H9 (cell line): ENCODE data around the gene METTL1. TPM values are rescaled to one million over a fixed set of nuclear protein-coding genes. Genes with fewer than 3 reads are reported as not detected.

Source experiments
- DNase-seq: peaks from one replicate; pipeline ENCODE4 v3.0.0-alpha.2; 2017
- H2AFZ ChIP-seq: one replicate; pipeline ENCODE4 v1.6.1; 2013; ENCODE audit warnings: mild to moderate bottlenecking, low read length, control low read depth, moderate library complexity
- H2AK5ac ChIP-seq: 2 replicates; pipeline ENCODE4 v1.6.1; 2013; ENCODE audit warnings: low read length, control low read depth, mixed read lengths; ENCODE audit not compliant: insufficient read length
- H2BK120ac ChIP-seq: one replicate; pipeline ENCODE4 v1.6.1; 2013; ENCODE audit warnings: low read depth, mild to moderate bottlenecking, low read length, control low read depth, inconsistent platforms; ENCODE audit not compliant: poor library complexity, severe bottlenecking
- H2BK12ac ChIP-seq: 2 replicates; pipeline ENCODE4 v1.6.1; 2013; ENCODE audit warnings: low read length, control low read depth, mixed read lengths, low read depth; ENCODE audit not compliant: insufficient read length
- H2BK15ac ChIP-seq: 2 replicates; pipeline ENCODE4 v1.6.1; 2013; ENCODE audit warnings: low read depth, low read length, control low read depth
- H2BK20ac ChIP-seq: one replicate; pipeline ENCODE4 v1.6.1; 2013; ENCODE audit warnings: low read depth, mild to moderate bottlenecking, low read length, control low read depth, inconsistent platforms; ENCODE audit not compliant: poor library complexity, severe bottlenecking
- H2BK5ac ChIP-seq: 2 replicates; pipeline ENCODE4 v1.6.1; 2013; ENCODE audit warnings: low read length, control low read depth, mixed read lengths; ENCODE audit not compliant: insufficient read length
- H3K14ac ChIP-seq: 2 replicates; pipeline ENCODE4 v1.6.1; 2013; ENCODE audit warnings: low read length, control low read depth; ENCODE audit not compliant: insufficient read depth
- H3K18ac ChIP-seq: 2 replicates; pipeline ENCODE4 v1.6.1; 2013; ENCODE audit warnings: low read depth, mild to moderate bottlenecking, mixed read lengths, low read length, control low read depth; ENCODE audit not compliant: insufficient read length
- H3K23ac ChIP-seq: 2 replicates; pipeline ENCODE4 v1.6.1; 2013; ENCODE audit warnings: low read length, control low read depth, mixed read lengths, low read depth; ENCODE audit not compliant: insufficient read length
- H3K23me2 ChIP-seq: 2 replicates; pipeline ENCODE4 v1.6.1; 2013; ENCODE audit warnings: low read depth, mild to moderate bottlenecking, mixed read lengths, low read length, control low read depth; ENCODE audit not compliant: insufficient read length, poor library complexity, severe bottlenecking
- H3K27ac ChIP-seq: 2 replicates; pipeline ENCODE4 v1.5.1; 2013; ENCODE audit warnings: low read length, control low read depth, mixed read lengths, low read depth; ENCODE audit not compliant: insufficient read length
- H3K27me3 ChIP-seq: 2 replicates; pipeline ENCODE4 v1.6.1; 2013; ENCODE audit warnings: low read length, control low read depth, inconsistent platforms; ENCODE audit not compliant: insufficient read depth
- H3K4ac ChIP-seq: 2 replicates; pipeline ENCODE4 v1.6.1; 2013; ENCODE audit warnings: low read depth, mild to moderate bottlenecking, control low read depth, inconsistent platforms, low read length, moderate library complexity
- H3K4me1 ChIP-seq: 2 replicates; pipeline ENCODE4 v1.6.1; 2013; ENCODE audit warnings: low read length, control low read depth, inconsistent platforms; ENCODE audit not compliant: insufficient read depth
- H3K4me2 ChIP-seq: 2 replicates; pipeline ENCODE4 v1.6.1; 2013; ENCODE audit warnings: low read length, control low read depth, mixed read lengths; ENCODE audit not compliant: insufficient read length, insufficient read depth
- H3K56ac ChIP-seq: 2 replicates; pipeline ENCODE4 v1.6.1; 2013; ENCODE audit warnings: low read depth, mild to moderate bottlenecking, mixed read lengths, low read length, control low read depth; ENCODE audit not compliant: insufficient read length
- H3K79me1 ChIP-seq: 2 replicates; pipeline ENCODE4 v1.6.1; 2013; ENCODE audit warnings: low read depth, mild to moderate bottlenecking, moderate library complexity, low read length, control low read depth, inconsistent platforms; ENCODE audit not compliant: insufficient read depth, poor library complexity, severe bottlenecking
- H3K79me2 ChIP-seq: 2 replicates; pipeline ENCODE4 v1.6.1; 2013; ENCODE audit warnings: low read length, control low read depth, inconsistent platforms; ENCODE audit not compliant: insufficient read depth
- H3K9ac ChIP-seq: 2 replicates; pipeline ENCODE4 v1.6.1; 2013; ENCODE audit warnings: low read length, control low read depth, mixed read lengths; ENCODE audit not compliant: insufficient read length; ENCODE audit errors: extremely low read depth
- H3K9me3 ChIP-seq: one replicate; pipeline ENCODE4 v1.6.1; 2013; ENCODE audit warnings: low read depth, low read length, inconsistent platforms; ENCODE audit not compliant: control insufficient read depth
- H3T11ph ChIP-seq: one replicate; pipeline ENCODE4 v1.6.1; 2013; ENCODE audit warnings: mild to moderate bottlenecking, low read length, control low read depth, inconsistent platforms
- H4K20me1 ChIP-seq: one replicate; pipeline ENCODE4 v1.6.1; 2013; ENCODE audit not compliant: control insufficient read depth, insufficient read length, insufficient read depth
- H4K5ac ChIP-seq: 2 replicates; pipeline ENCODE4 v1.6.1; 2013; ENCODE audit warnings: low read depth, mild to moderate bottlenecking, mixed read lengths, low read length, control low read depth; ENCODE audit not compliant: insufficient read length
- H4K8ac ChIP-seq: replicated peaks from 2 replicates; pipeline ENCODE4 v1.6.1; 2013; ENCODE audit warnings: low read length, control low read depth, mixed read lengths, low read depth; ENCODE audit not compliant: insufficient read length
- H4K91ac ChIP-seq: 2 replicates; pipeline ENCODE4 v1.6.1; 2013; ENCODE audit warnings: low read depth, mild to moderate bottlenecking, moderate library complexity, mixed read lengths, low read length, control low read depth; ENCODE audit not compliant: insufficient read length
- H3K27ac Mint-ChIP-seq, 3 experiments: 2 replicates in 2 of 3; 3 replicates in 1 of 3; pipeline ENCODE4 v1.8.0; 2020 to 2021; ENCODE audit warnings: mixed read lengths in 3 of 3, mild to moderate bottlenecking in 1 of 3, moderate library complexity in 1 of 3
- H3K27me3 Mint-ChIP-seq: 2 replicates; pipeline ENCODE4 v1.8.0; 2021; ENCODE audit warnings: low read depth, mild to moderate bottlenecking, moderate library complexity, mixed read lengths
- H3K36me3 Mint-ChIP-seq, 3 experiments: 2 replicates in 2 of 3; 3 replicates in 1 of 3; pipeline ENCODE4 v1.8.0; 2020 to 2021; ENCODE audit warnings: low read depth in 3 of 3, mixed read lengths in 3 of 3; ENCODE audit not compliant: insufficient read depth in 1 of 3
- H3K4me1 Mint-ChIP-seq, 2 experiments: 2 replicates each; pipeline ENCODE4 v1.8.0; 2020; ENCODE audit warnings: mixed read lengths in 2 of 2
- H3K4me3 Mint-ChIP-seq, 2 experiments: 2 replicates in 1 of 2; 3 replicates in 1 of 2; pipeline ENCODE4 v1.8.0; 2020 to 2021; ENCODE audit warnings: mild to moderate bottlenecking in 2 of 2, mixed read lengths in 2 of 2, moderate library complexity in 1 of 2
- H3K9me3 Mint-ChIP-seq, 2 experiments: 2 replicates in 1 of 2; 3 replicates in 1 of 2; pipeline ENCODE4 v1.8.0; 2020; ENCODE audit warnings: mild to moderate bottlenecking in 2 of 2, mixed read lengths in 2 of 2, moderate library complexity in 1 of 2
- WGBS: extraction: QIAGEN DNeasy Blood & Tissue Kit; methylation state at CpG from one replicate; pipeline ENCODE4 v1.1.7; 2013; ENCODE audit warnings: missing lambda C conversion rate, low lambda C conversion rate, mixed read lengths; ENCODE audit not compliant: insufficient read length; ENCODE audit errors: extremely low coverage; 5-methylcytosine and 5-hydroxymethylcytosine counted together
- total RNA-seq: library from RNA; stranded (reverse); gene quantifications from 2 replicates; pipeline ENCODE4 v1.2.1, GENCODE V29; 2021
- TF ChIP-seq, protein P1 (sequence below): fragments of 200-600 bp; sonication (generic); conservative IDR thresholded peaks from 3 replicates; pipeline ENCODE4 v1.8.0; 2021; ENCODE audit warnings: antibody characterized with exemption, mild to moderate bottlenecking

Gene METTL1
- total RNA-seq, 1 experiment from 2014 or later: 58.4 TPM

DNA sequence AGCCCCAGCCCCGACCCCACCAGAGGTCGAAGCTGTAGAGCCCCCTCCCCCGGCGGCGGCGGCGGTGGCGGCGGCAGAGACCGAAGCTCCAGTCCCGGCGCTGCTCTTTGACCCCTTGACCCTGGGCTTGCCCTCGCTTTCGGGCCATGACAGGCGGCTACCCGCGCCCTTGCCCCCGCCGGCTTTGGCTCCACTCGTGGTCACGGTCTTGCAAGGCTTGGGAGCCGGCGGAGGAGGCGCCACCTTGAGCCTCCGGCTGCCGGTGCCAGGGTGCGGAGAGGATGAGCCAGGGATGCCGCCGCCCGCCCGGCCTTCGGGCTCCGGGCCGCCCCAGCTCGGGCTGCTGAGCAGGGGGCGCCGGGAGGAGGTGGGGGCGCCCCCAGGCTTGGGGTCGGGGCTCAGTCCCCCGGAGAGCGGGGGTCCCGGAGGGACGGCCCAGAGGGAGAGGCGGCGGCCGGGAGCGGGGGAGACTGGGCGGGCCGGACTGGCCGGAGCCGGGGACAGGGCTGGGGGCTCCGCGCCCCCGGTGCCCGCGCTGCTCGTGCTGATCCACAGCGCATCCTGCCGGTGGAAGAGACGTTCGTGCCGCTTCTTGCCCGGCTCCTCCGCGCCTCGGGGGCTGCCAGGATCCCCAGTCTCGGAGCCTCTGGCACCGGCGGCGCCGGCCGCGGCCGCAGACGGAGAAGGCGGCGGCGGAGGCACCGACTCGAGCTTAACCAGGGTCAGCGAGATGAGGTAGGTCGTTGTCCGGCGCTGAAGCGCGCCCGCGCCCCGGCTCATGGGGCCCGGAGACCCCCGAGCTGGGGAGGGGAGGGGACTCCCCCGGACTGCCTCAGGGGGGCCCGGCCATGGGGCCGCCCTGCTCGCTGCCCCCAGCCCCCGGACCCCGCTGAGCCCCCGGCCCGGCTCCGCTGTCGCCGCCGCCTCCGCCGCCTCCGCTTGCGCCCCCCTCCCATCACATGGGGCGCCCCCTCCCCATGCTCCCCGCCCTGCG, 34.1 kb downstream of the METTL1 start:
- Histone ChIP-seq H2BK15ac (no peak overlapping the region), H3K4ac (no peak overlapping the region), H3K79me2 (no peaks in the 10 kb centered on the region), H2BK20ac (no peak overlapping the region), H2BK12ac (no peak overlapping the region), H3K56ac (no peak overlapping the region), H3K4me2 (peak overlapping the region; percentile 49), H3K23me2 (peaks cover 16% of the 10 kb centered on the region), H3K79me1 (no peaks in the 10 kb centered on the region), H3K18ac (no peak overlapping the region), H2BK120ac (no peak overlapping the region), H3K14ac (no peak overlapping the region), H3K23ac (no peak overlapping the region), H3K9me3 (no peaks in the 10 kb centered on the region), H2BK5ac (no peak overlapping the region), H2AK5ac (no peak overlapping the region), H4K5ac (no peak overlapping the region), H2AFZ (no peak overlapping the region), H4K8ac (no peak overlapping the region), H3K27ac (no peak overlapping the region), H3K9ac (no peak overlapping the region), H3T11ph (no peak overlapping the region), H3K4me1 (peaks cover 2% of the 10 kb centered on the region; the same call in 1 of the 2 replicates), H4K91ac (no peak overlapping the region), H3K27me3 (peaks cover 60% of the 10 kb centered on the region), H4K20me1 (peaks cover 2% of the 10 kb centered on the region)
- TF ChIP-seq, protein P1, sequence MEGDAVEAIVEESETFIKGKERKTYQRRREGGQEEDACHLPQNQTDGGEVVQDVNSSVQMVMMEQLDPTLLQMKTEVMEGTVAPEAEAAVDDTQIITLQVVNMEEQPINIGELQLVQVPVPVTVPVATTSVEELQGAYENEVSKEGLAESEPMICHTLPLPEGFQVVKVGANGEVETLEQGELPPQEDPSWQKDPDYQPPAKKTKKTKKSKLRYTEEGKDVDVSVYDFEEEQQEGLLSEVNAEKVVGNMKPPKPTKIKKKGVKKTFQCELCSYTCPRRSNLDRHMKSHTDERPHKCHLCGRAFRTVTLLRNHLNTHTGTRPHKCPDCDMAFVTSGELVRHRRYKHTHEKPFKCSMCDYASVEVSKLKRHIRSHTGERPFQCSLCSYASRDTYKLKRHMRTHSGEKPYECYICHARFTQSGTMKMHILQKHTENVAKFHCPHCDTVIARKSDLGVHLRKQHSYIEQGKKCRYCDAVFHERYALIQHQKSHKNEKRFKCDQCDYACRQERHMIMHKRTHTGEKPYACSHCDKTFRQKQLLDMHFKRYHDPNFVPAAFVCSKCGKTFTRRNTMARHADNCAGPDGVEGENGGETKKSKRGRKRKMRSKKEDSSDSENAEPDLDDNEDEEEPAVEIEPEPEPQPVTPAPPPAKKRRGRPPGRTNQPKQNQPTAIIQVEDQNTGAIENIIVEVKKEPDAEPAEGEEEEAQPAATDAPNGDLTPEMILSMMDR: peak; percentile 49
- Mint-ChIP-seq H3K9me3 (no peaks in the 10 kb centered on the region; a peak in 1 of 5 replicates), H3K36me3 (no peaks in the 10 kb centered on the region; a peak in 1 of 7 replicates), H3K27ac (no peak overlapping the region), H3K4me1 (peaks cover 26 to 37% of the 10 kb centered on the region in 2 experiments), H3K4me3 (peak overlapping the region; percentile 59 to 84; a peak in 4 of 5 replicates), H3K27me3 (peaks cover 93% of the 10 kb centered on the region)
- DNase-seq: peak; percentile 56
- WGBS: no CpG with 5 or more reads among the region's 110 CpGs
